HG03354 (cell line): Measurements from ENCODE around the gene ITPKB.
"Not testable (repeated sequence)": the region's sequence is repeated elsewhere in the genome, so short reads cannot be mapped to it uniquely, and the experiment has no call there.

Experiments used
- ATAC-seq: cut with Tn5 transposase; IDR thresholded peaks from one replicate; pipeline ENCODE4 v1.9.1; 2021; ENCODE audit warnings: mild to moderate bottlenecking; ENCODE audit not compliant: unreplicated experiment, poor library complexity, severe bottlenecking

ITPKB gene

DNA sequence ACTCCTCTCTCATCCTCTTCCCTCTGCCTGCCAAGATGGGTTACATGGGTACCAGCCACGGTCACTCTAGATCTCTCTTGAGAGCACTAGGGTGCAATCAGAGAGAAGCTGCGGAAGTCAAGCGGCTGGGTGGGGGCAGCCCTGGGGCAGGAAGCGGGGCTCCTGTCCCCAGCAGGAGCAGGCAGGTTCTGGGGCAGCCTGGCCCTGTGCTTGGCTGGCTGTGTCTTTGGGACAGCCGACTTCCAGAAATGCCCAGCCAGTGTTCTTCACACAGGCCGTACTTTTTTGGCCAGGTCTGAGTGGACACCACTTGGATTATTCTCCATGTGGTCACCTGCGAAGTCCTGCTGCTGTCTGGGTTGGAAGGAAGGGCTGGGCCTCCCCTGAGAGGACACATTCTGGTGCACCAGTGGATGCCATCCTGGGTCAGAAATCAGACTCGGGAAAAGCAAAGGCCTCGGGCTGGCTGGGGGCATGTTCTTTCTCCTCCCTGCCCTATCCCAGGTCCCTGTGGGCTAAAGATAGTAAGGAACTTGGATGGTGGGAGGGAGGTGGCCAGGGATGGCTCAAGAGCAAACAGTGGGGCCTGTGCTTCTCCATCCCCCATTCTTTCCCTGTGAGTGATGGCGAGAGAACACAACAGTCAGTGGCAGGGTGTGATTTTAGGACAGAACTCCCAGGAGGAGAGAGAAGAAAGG lies 93.7 kb downstream of the ITPKB start:
- ATAC-seq: no peak

DNA sequence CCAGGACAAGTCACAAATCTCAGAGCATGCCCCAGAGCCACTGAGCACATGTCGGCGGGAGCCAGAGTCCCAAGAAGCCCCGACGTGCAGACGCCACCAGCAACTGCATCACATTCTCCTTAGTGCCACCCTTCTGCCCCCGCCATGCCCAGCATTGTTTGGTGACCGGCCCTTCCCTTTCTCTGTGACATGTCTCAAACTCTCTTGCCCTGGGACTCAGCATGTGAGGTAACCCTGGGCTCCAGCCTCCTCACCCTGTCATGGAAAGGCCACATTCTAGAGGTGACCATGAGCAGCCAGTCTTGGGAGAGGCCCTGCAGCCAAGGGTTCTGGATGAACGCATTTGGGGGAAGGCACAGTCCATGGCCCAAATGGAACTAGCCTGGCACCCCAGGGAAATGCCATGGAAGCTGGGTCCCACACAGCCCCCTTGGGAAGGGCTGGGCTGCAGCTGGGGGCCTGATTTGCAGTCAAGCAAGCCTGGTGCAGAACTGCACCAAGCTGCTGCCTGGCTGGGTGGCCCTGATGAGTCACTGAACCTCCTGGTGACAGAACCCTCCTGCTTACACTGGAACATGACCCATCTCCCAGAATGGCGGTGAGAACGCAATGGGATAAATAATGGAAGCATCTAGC lies 94.4 kb downstream of the ITPKB start:
- no peak for ATAC-seq

DNA sequence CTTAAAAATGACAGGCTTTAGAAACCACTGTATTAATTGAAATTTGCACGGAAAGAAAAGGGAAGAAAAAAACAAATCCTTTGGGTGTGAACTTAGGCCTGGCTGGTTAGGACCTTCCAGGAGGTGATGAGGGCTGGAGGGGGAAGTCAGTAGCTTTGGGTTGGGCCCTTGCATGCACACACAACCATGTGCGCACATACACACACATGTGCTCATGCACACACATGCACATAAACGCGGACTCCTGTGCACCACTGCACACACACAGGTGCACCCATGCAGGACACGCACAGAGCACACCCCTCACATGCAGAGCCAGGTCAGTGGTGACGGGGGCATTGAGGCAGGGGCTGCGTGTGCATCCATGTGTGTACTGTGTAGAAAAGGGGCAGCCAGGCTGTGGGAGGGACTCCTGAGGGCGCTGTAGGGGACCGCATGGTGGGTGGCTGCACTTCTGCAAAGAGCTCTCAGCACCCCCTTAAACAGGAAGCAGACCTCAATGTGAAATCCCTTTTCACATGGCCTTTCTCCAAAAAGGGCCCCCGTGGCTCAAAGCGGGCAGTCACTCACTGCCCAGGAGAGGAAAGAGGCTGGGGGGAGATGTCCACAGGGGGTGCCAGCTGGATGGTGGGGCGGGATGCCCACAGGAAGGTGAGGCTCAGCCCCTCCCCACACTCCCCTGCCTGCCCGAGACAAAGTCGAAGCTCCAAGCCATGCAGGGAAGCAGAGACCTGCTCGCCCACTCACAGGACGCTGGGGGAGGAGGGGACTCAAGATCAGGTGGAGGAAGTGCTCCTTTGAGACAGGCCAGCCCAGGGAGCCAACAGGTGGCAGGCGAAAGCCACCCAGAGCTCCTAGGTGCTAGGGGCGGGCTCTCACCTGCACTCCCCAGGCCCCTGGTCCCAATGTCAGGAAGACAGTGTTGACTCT lies 95.2 kb downstream of the ITPKB start:
- peak; percentile 48 for ATAC-seq

DNA sequence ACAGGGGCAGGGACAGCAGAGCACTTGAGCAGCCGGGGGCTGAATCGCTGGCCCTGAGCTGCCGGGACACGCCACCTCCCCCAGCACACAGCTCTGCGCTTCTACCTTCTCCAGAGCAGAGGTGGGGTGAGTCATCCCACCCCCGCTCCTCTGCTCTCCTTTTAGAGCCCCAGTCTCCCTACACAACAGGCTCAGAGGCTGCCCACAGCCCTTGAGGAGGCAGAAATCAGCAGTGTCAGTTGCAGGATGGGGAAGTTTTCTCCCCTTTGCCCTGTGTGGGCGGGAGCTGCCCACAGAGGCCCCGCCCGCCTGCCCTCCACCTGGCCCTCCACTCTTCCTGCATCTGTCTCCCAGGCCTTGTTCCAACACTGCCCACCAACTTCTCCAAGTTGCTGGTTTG lies 95.9 kb downstream of the ITPKB start:
- ATAC-seq: peak; percentile 57

DNA sequence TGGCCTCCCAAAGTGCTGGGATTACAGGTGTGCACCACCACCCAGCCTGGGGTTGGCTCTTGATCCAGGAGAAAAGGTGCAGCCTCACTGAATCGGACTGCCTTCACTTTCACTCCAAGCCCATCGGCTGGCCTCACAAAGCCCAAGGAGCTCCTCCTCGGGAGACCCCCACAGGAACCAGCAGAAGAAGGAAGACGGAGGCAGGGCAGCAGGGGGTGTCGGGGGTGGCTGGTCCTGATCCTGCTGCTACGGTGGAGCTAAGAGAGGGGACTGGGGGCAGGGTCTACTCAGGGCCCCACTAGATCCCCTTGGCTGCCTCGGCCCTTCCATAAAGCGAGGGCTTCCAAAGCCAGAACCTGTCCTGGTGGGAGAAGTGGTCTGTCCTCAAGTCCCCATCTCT lies 96.7 kb downstream of the ITPKB start:
- no peak for ATAC-seq

DNA sequence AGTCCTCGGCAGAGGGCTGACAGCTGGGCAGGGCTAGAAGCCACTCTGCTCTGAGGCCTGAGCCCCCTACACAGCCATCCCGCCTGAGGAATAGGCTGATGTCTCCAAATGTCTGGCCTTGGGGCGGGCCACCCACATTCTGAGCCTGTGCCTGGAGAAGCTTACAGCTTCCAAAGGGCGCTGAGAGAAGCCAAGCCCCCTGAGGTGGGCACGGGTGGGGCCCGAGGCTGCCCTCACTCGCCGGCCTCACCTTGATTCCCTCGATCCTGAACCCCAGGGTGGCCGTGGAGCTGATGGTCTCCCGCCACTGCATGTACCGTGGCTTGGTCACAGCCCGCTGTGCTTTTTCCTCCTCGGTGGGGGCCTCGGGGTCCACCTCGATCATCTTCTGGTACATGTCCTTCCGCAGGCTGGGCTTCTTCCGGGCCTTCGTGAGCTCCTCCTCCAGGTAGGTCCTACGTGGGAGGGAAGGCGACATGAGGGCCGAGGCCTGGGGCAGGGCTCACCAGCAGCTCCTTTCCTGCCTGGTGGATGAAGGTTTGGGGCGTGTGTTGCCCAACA lies 97.3 kb downstream of the ITPKB start:
- ATAC-seq: no peak

DNA sequence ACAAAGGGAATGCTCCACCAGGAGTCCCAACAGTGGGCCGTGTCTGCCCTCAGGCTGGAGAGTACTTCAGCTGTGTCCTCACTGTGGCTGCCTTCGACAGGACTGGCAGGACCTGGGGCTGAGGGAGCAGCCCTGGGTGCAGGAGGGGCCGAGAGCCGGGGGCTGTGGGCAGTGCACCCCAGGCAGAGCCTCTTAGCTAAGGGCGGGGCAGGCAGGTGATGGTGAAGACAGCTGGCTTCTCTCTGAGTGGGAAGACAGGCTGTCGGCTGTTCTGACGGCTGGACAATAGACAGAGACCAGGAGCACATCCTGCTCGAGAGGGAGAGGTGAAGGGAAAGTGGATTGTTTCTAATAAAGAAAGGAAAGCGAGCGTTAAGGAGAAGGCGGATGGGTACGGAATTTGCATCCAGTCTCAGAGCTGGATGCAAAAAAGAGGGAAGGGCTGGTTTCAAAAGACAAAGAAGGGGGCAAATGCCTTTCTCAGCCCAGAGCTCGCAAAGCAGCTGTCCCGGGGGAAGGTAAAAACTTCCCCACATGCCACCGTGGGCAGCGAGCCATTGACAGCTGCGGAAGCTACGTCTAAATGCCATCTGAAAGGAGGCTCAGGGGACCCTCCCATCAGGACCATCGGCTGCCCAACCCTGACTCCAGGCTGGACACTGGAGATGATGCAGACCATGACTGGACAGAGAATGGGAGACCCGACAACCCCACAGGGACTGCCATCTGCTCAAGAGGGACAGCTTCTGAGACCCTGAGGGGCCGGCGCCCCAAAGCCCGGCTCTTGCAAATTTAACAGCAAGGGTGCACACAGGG lies 98.6 kb downstream of the ITPKB start:
- ATAC-seq: no peak

DNA sequence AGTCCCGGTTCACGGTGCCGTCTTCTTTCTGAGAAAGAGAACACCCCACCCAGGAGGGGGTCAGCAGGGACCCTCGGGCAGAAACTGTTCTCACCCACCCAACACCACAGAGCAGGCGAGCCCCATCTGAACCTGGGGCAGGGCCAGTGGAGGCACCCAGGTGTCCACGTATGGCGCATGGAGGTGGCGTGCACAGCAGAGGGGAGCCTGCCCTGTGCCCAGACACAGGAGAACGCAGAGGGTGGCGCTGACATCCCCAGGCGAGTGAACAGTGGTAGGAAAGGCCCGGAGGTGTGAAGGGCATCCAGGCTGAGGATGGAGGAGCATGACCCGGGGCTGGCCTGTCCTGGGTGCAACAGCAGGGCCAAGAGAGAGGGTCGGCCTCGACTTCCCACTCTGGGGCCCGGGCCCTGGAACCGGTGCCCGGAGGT lies 99.4 kb downstream of the ITPKB start:
- no peak for ATAC-seq

DNA sequence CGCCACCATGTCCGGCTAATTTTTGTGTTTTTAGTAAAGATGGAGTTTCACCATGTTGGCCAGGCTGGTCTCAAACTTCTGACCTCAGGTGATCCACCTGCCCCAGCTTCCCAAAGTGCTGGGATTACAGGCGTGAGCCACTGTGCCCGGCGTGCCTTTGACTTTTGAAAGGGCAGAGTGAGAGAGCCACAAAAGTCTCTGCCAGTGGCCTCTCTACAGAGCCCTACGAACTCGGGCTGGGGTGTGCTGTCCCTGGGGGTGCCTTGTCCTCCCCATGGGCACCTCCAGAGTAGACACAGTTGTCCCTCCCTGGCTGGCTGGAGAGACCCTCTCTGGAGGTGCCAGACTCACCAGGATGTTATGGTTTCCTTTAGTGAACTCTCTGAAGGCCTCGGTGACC lies 99.9 kb downstream of the ITPKB start:
- not testable (repeated sequence) for ATAC-seq

DNA sequence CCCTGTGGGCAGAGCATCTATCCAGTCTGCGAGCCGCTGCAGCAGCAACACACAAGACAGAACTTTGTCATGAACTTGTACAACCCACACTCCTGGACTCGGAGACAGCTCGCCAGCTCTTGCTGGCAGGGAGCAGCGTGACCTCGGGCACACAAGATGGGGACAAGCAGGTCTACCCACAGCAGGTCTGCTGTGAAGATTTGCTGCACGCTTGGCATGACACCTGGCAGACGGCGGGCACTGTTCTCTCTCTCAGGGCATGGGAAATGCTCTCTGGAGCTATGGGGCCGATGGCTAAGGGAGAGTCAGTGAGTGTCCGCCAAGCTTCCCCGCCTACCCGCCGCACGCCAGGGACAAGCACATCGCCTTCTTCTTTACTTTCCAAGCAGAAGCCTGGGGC lies 100.5 kb downstream of the ITPKB start:
- no peak for ATAC-seq

DNA sequence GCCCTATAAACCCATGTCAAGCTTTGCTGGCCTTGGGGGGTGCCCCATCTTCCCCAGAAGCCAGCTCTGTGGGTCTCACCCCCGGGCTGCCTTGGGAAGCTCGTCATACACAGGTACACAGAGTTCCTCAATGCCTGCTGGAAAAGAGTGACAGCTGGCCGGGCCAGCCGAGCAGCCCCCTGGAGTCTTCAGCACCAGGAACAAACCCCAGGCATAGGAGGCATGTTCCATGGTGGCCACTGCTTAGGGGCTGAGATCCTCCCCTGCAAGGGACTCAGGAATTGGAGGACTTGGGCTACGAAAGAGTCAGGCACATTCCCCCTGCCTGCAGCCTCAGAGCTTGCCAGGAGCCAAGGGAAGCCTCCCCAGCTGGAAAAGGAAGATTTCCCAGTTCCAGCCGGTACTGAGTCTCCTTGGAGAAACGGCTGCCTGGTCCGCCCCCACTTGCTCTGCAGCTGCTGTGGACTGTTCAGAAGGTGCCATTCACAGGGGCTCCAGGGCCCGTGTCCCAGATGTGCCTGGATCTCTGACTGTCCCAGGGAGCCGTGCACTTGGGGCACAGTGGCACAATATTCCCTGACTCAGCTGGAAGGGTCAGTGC lies 101.0 kb downstream of the ITPKB start:
- no peak for ATAC-seq

DNA sequence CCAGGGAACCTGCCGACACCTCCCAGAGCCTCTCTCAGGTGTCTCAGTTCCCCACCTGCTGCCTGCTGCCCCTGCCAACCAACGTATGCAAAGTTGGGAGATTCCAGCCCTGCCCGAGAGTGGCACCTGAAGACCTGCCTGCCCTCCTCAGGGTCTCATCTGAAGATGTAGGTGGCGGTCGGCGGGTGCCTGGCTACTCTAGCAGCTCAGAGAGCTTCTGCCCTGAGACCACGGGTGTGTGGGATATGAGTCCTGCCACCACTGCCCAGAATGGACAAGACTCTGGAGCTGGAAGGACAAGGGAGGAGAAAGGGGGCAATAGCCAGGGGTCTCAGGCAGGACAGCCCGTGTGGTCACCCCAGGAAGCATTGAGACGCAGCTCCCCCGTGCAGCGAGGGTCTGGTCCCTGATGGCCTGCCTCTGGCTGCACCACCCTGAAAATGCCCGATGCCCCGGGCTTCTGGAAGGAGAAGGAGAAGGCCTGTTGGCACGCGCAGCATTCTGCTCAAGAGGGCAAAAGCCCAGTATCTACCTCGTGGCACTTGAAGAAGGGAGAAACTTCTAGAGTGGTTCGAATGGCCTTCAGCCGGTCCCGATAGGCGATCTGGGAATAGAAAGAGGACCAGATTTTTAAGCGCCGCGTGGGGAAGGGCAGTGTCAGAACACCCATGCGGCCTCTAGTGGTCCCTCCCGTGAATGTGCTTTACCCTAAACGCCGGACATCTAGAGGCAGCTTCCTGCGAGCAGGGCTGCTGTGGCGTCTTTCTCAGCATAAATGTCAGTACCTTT lies 101.7 kb downstream of the ITPKB start:
- ATAC-seq: no peak

DNA sequence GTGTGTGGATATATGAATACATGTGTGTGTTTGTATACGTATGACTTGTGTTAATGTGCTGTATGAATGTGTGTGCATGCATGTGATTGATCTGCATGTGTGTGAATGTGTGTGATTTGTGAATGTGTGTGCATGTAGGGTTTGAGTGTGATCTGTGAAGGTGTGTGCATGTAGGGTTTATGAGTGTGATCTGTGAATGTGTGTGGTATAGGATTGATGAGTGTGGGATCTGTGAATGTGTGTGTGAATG lies 102.3 kb downstream of the ITPKB start:
- no peak for ATAC-seq

DNA sequence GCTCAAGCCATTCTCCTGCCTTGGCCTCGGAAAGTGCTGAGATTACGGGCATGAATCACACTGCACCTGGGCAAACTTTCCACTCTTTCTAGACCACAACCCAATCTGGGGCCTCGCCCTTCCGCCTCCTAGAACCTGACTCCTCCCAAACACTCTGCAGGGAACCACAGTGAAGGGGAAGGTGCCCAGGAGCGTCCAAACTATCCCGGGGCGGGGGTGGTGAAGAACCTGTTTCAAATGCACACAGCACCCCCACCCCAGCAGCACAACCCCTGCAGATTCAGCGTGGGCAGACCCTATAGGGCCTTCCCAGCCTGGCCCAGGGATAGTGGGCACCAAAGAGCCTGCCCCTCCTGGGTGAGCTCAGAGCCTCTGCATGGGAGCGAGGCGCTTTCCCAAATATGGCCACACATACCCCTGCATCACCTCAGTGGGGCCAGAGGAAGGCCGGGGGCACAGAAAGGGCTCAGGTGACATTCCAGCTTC lies 103.6 kb downstream of the ITPKB start:
- no peak for ATAC-seq

DNA sequence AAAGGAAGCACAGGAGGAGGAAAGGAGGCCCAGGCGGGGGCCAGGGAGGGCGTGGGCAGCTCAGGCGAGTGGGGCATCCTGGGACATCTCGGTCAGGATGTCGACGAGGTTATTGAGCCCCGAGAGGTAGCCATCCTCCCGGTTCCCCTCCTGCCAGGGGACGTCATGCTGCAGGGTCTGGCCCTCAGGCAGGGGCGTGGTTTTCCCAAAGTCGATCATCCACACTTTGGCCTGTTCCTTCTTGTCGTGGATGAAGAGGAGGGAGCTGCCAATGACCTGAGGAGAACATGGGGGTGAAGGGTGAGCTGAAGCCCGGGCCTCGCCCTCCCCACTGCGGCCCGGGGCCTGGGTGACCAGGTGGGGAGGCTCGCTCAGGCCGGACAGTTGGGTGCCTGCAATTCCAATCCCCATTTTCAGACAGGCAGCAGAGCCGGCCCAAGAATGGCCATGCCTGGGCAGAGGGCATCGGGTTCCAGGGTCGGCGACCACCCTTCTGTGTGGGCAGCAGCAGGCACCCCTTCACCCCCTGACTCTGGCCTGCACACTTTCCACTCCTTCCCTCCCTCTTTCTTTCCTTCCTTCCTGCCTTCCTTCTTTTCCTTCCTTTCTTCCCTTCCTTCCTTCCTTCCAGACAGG lies 104.4 kb downstream of the ITPKB start:
- no peak for ATAC-seq

DNA sequence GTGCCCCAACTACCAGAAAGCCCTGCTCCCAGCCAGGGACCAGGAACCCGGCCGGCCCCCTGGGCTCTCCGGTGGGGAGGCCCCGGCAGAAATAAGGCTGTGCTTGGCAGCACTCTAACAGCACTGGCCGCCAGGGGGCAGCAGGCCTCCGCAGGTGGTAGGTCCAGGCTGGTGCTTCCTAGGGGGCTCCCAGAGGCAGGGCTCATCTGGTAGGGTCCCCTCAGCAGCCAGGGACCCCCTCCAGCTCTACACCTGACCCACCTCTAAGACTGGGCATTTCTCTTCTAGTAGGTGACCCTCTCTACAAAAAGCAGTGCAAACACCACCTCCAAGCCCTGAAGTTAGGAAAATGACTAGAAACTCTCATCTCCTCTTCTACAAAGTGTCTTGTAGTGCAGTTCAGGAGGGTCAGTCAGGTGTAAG lies 104.9 kb downstream of the ITPKB start:
- ATAC-seq: peak; percentile 81

DNA sequence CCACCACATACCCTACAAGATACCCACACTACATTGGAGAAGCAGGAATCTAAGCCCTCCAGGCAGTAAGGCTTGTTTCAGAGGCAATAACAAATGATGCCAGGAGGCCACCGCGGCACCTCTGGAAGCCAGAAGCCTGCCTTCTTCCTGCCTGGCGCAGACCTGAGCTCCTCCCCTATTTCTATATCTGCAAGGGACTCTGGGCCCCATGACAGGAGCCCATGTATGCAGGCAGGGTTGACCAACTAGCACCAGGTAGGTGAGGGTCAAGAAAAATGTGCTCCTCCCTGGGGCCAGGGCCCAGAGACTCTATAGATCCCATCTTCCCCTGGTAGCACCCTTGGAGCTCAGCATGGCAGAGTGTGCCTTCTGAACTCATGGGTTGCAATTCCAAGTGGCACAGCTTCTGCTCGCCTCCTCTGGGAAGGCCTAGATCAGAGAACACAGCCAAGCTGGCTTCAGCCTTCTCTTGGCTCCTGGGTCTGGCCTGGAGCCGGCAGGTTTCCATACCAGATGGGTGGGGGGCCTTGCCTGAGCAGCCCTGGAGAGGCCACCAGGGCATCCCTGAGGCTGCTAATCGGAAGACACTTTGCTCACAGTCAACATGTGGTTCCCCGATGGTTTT lies 105.4 kb downstream of the ITPKB start:
- peak; percentile 22 for ATAC-seq

DNA sequence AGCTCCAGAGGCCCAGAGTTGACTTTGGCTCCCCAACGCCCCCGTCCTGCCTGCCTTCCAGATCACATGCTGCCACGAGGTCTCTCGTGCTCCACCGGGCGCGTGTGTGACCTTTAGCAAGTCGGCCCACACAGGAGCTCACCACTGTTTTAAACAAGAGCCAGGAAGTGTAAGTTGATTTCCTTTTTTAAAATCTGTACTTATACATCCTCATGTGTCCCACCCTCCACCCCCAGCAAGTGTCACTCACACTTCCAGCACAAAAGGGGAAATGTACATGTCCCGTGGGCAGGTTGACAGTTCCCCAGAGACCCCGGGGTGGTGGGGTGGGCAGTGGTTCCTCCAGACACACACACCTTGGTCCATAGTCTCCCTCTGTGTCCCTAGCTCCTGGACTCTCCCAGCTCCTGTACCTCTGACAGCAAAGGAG lies 106.1 kb downstream of the ITPKB start:
- no peak for ATAC-seq
